Body of pancreas (tissue), 4 donors: ENCODE data around the gene RBM47.

ENCODE experiments used
- POLR2A ChIP-seq, 3 donors: fragments of 450-650 bp; IDR thresholded peaks; one replicate each; pipeline ENCODE4 v1.6.1; 2016; ENCODE audit warnings: antibody characterized with exemption in 3 of 3, mild to moderate bottlenecking in 2 of 3
- TF ChIP-seq, protein P1 (sequence below), 7 experiments: fragments of 450-650 bp in 4 of 7; fragments of 200-600 bp in 3 of 7; sonication (generic) in 3 of 7; IDR thresholded peaks; one replicate each; pipeline ENCODE4 v1.5.1; 2016 to 2019; ENCODE audit warnings: antibody characterized with exemption in 7 of 7

DNA sequence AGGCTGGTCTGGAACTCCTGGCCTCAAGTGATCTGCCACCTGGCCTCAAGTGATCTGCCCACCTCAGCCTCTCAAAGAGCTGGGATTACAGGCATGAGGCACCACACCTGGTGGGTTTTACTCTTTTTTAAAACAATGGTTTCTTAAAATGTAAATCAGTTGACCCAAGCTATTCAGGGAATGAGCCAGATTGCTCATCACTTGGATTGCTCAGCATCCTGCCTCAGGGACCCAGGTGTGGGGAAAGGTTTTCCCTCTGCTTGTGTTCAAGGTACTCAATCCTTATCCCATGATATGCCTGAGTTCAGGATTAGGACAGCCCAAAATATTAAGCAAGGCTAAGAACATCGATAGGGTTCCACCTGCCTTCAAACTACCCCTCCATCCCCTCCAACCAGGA is 227.1 kb downstream of the RBM47 start:
- no peak for TF ChIP-seq POLR2A (IDR thresholded peaks at IDR 0.05)
- TF ChIP-seq, protein P1, sequence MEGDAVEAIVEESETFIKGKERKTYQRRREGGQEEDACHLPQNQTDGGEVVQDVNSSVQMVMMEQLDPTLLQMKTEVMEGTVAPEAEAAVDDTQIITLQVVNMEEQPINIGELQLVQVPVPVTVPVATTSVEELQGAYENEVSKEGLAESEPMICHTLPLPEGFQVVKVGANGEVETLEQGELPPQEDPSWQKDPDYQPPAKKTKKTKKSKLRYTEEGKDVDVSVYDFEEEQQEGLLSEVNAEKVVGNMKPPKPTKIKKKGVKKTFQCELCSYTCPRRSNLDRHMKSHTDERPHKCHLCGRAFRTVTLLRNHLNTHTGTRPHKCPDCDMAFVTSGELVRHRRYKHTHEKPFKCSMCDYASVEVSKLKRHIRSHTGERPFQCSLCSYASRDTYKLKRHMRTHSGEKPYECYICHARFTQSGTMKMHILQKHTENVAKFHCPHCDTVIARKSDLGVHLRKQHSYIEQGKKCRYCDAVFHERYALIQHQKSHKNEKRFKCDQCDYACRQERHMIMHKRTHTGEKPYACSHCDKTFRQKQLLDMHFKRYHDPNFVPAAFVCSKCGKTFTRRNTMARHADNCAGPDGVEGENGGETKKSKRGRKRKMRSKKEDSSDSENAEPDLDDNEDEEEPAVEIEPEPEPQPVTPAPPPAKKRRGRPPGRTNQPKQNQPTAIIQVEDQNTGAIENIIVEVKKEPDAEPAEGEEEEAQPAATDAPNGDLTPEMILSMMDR (IDR thresholded peaks at IDR 0.05) = no peak
